Measurements from ENCODE around the gene TMC1. TPM values are rescaled to one million over a fixed set of nuclear protein-coding genes. Genes with fewer than 3 reads are reported as not detected.

The TMC1 gene
- total RNA-seq, 6 donors from 2014 or later, result 0.67 TPM; not detected in 5

GRCh38 chr9:72524820-72525540 lies 3.6 kb downstream of the TMC1 start:
- Histone ChIP-seq H3K4me1 (peaks cover 15 to 23% (median 18%) of the 10 kb centered on the region in 4 donors), H3K36me3 (no peaks in the 10 kb centered on the region), H3K9me3 (no peaks in the 10 kb centered on the region), H3K4me3 (no peak overlapping the region), H3K27me3 (no peaks in the 10 kb centered on the region), H3K27ac (peak overlapping the region; percentile 21 to 64 (median 32))
- DNase-seq (peak in 1 of 2 donors; percentile 84), ATAC-seq (ENCODE audit: low FRiP score in 2 of 2) (peak; percentile 59 to 70)
- TF ChIP-seq EP300 (IDR thresholded peaks at IDR 0.05), result peak in 1 of 4 donors; percentile 30
- TF ChIP-seq POLR2AphosphoS5 (IDR thresholded peaks at IDR 0.05), result peak; percentile 72 to 78
- TF ChIP-seq POLR2A (IDR thresholded peaks at IDR 0.05), result no peak
- WGBS, 2 donors, result 67 to 71% methylated on average over 9 of the region's 9 CpGs

DNA sequence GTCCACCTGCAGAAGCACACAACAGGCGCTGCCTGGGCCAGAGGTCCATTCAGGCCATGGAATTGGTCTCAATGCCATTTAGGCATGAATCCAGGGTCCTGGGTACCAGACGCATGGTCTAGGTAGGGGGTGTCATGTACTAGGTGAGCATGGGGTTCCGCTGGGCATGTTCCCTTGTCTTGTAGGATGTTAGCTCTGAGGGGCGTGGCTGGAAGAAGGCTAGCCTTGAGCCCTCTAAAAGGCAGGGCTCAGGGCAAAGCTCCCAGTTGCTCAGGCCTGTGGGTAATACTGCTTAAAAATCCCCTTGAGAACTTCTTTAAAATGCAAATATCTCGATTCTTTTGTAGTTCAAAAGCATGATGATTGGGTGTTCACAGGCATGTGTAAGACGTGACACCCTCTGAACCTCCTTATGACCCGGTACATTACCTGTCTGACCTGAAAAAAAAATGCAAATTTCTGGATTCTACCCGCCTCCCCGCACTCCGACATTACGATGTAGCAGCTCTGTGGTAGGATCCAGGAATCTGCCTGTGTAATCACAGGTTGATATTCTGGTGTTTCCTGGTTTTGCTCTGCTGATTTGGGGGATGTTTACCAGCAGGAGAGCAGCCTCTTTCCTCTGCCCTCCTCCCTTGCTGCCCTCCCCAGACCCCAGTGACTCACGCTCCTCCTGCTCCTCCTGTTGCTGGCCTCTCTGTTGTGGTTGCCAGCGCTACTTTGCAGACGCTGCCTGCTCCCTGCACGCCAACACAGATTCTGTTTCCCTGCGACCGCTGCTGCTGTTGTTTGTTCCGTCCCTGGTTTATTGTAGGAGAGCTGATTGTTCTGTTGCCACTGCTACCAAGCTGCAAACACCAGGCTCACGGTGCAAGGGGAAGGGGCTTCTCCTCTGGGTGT lies 5.7 kb downstream of the TMC1 start:
- 26 to 27% methylated on average over 17 to 19 of the region's 19 CpGs for WGBS, 2 donors
- DNase-seq, result peak in 1 of 2 donors; percentile 84
- Histone ChIP-seq H3K36me3 (no peaks in the 10 kb centered on the region), H3K4me3 (peak overlapping the region in 2 of 4 donors; percentile 15 to 34), H3K27ac (peak overlapping the region; percentile 36 to 80 (median 58)), H3K27me3 (no peaks in the 10 kb centered on the region), H3K9me3 (no peaks in the 10 kb centered on the region), H3K4me1 (peaks cover 15 to 23% (median 18%) of the 10 kb centered on the region in 4 donors)
- TF ChIP-seq POLR2A (IDR thresholded peaks at IDR 0.05) (peak in 2 of 4 donors; percentile 48 to 72), EP300 (IDR thresholded peaks at IDR 0.05) (peak in 2 of 4 donors; percentile 32 to 42), POLR2AphosphoS5 (IDR thresholded peaks at IDR 0.05) (peak; percentile 64 to 78), CTCF (IDR thresholded peaks at IDR 0.05) (peak in 1 of 6 experiments; percentile 11)
- peak; percentile 93 to 94 for ATAC-seq (ENCODE audit: low FRiP score in 2 of 2)

- no peak for DNase-seq
- Histone ChIP-seq H3K27ac (peak overlapping the region; percentile 36 to 80 (median 58)), H3K36me3 (no peaks in the 10 kb centered on the region), H3K4me1 (peaks cover 15 to 23% (median 18%) of the 10 kb centered on the region in 4 donors), H3K27me3 (no peaks in the 10 kb centered on the region), H3K9me3 (no peaks in the 10 kb centered on the region), H3K4me3 (peak overlapping the region in 2 of 4 donors; percentile 15 to 34)
- TF ChIP-seq POLR2A (IDR thresholded peaks at IDR 0.05) (no peak), CTCF (IDR thresholded peaks at IDR 0.05) (no peak), EP300 (IDR thresholded peaks at IDR 0.05) (no peak), POLR2AphosphoS5 (IDR thresholded peaks at IDR 0.05) (no peak)
- WGBS, 2 donors, result 21 to 30% methylated on average over 5 of the region's 5 CpGs
- peak in 1 of 2 donors; percentile 16 for ATAC-seq (ENCODE audit: low FRiP score in 2 of 2)
Observed at GRCh38 chr9:72527801-72528195, 6.4 kb downstream of the TMC1 start.

GRCh38 chr9:72529531-72529930 lies 8.1 kb downstream of the TMC1 start:
- Histone ChIP-seq H3K36me3 (no peaks in the 10 kb centered on the region), H3K27me3 (no peaks in the 10 kb centered on the region), H3K27ac (no peak overlapping the region), H3K4me1 (peaks cover 15 to 23% (median 18%) of the 10 kb centered on the region in 4 donors), H3K9me3 (no peaks in the 10 kb centered on the region), H3K4me3 (no peak overlapping the region)
- TF ChIP-seq EP300 (IDR thresholded peaks at IDR 0.05) (no peak), CTCF (IDR thresholded peaks at IDR 0.05) (no peak), POLR2A (IDR thresholded peaks at IDR 0.05) (no peak), POLR2AphosphoS5 (IDR thresholded peaks at IDR 0.05) (no peak)
- no peak for DNase-seq
- ATAC-seq (ENCODE audit: low FRiP score in 2 of 2), result no peak
- WGBS, 2 donors, result 50 to 63% methylated on average over 1 of the region's 1 CpG

GRCh38 chr9:72533322-72533721 lies 11.9 kb downstream of the TMC1 start:
- no peaks in the 10 kb centered on the region for H3K36me3 ChIP-seq
- H3K27ac ChIP-seq, result no peak overlapping the region
- H3K4me1 ChIP-seq, result no peaks in the 10 kb centered on the region
- no peak for ATAC-seq (ENCODE audit: low FRiP score in 2 of 2)
- TF ChIP-seq CTCF (IDR thresholded peaks at IDR 0.05) (no peak), EP300 (IDR thresholded peaks at IDR 0.05) (no peak), POLR2A (IDR thresholded peaks at IDR 0.05) (no peak)
- DNase-seq, result no peak
- peaks cover 0 to 6% (median 2%) of the 10 kb centered on the region in 4 donors for H3K9me3 ChIP-seq
- no peaks in the 10 kb centered on the region for H3K27me3 ChIP-seq
- 61 to 80% methylated on average over 1 of the region's 1 CpG for WGBS, 2 donors
- H3K4me3 ChIP-seq, result no peak overlapping the region

Measured in upper lobe of left lung (tissue), 6 donors.